GM19023 (cell line): ENCODE results near the gene MMP24.

Experiments used
- ATAC-seq: cut with Tn5 transposase; IDR thresholded peaks from one replicate; pipeline ENCODE4 v1.9.1; 2021; ENCODE audit warnings: mild to moderate bottlenecking, moderate library complexity; ENCODE audit not compliant: unreplicated experiment

Gene MMP24

GRCh38 chr20:35291654-35292503, 65.4 kb downstream of the MMP24 start, which contains the start of gene FAM83C:
Gene FAM83C, minus strand, starts transcription at chr20:35292425. Its CDS starts 121 bp downstream, at chr20:35292304.
- ATAC-seq: no peak

- ATAC-seq: no peak
Observed at GRCh38 chr20:35292504-35293285, 66.2 kb downstream of the MMP24 start.

GRCh38 chr20:35293303-35294292, 67.1 kb downstream of the MMP24 start:
- no peak for ATAC-seq

- ATAC-seq: no peak
Observed at GRCh38 chr20:35294293-35294685, 67.8 kb downstream of the MMP24 start.

GRCh38 chr20:35295058-35295457, 68.6 kb downstream of the MMP24 start:
- no peak for ATAC-seq

- ATAC-seq: no peak
Observed at GRCh38 chr20:35295674-35296073, 69.2 kb downstream of the MMP24 start.

GRCh38 chr20:35296101-35296554, 69.6 kb downstream of the MMP24 start:
- no peak for ATAC-seq

- ATAC-seq: no peak
Observed at GRCh38 chr20:35297155-35297554, 70.7 kb downstream of the MMP24 start.

- no peak for ATAC-seq
Observed at GRCh38 chr20:35297740-35298139, 71.2 kb downstream of the MMP24 start.

- ATAC-seq: no peak
Observed at GRCh38 chr20:35298264-35298663, 71.8 kb downstream of the MMP24 start.

- ATAC-seq: no peak
Observed at GRCh38 chr20:35299780-35300179, 73.3 kb downstream of the MMP24 start.

GRCh38 chr20:35300469-35301262, 74.2 kb downstream of the MMP24 start:
- no peak for ATAC-seq

GRCh38 chr20:35301426-35301825, 74.9 kb downstream of the MMP24 start:
- ATAC-seq: no peak

GRCh38 chr20:35302421-35303335, 76.2 kb downstream of the MMP24 start:
- no peak for ATAC-seq

- no peak for ATAC-seq
Observed at GRCh38 chr20:35303382-35303734, 76.9 kb downstream of the MMP24 start.

GRCh38 chr20:35303735-35304491, 77.4 kb downstream of the MMP24 start:
- ATAC-seq: no peak

GRCh38 chr20:35304956-35305355, 78.5 kb downstream of the MMP24 start:
- ATAC-seq: no peak
